GM23338 (cell line): ENCODE measurements around the gene YIPF4. TPM values are rescaled to one million over a fixed set of nuclear protein-coding genes. Genes with fewer than 3 reads are reported as not detected.
"Not testable (repeated sequence)": the region's sequence is repeated elsewhere in the genome, so short reads cannot be mapped to it uniquely, and the experiment has no call there.

Experiments used
- ATAC-seq: fragments of 200-7000 bp; cut with Tn5 transposase; 3 replicates; pipeline ENCODE4 v1.9.1; 2020
- DNase-seq: peaks from one replicate; pipeline ENCODE4 v3.0.0-alpha.2; 2015; ENCODE audit warnings: low spot score
- H2AFZ ChIP-seq: fragments of 200-600 bp; sonication (generic); 2 replicates; pipeline ENCODE4 v1.8.0; 2016; ENCODE audit warnings: antibody characterized with exemption, mild to moderate bottlenecking, moderate library complexity
- H3F3A ChIP-seq: fragments of 200-600 bp; sonication (generic); replicated peaks from 2 replicates; pipeline ENCODE4 v1.8.0; 2017; ENCODE audit warnings: antibody characterized with exemption, mixed run types, low read depth
- H3K27ac ChIP-seq: fragments of 200-600 bp; sonication (generic); 2 replicates; pipeline ENCODE4 v1.6.1; 2016; ENCODE audit warnings: low read depth
- H3K27me3 ChIP-seq: fragments of 200-600 bp; sonication (generic); 2 replicates; pipeline ENCODE4 v1.8.0; 2016; ENCODE audit warnings: mild to moderate bottlenecking, mixed run types, moderate library complexity; ENCODE audit not compliant: insufficient read depth
- H3K36me3 ChIP-seq: fragments of 200-600 bp; sonication (generic); 2 replicates; pipeline ENCODE4 v1.8.0; 2016; ENCODE audit warnings: mild to moderate bottlenecking; ENCODE audit not compliant: insufficient read depth
- H3K4me1 ChIP-seq: fragments of 200-600 bp; sonication (generic); 2 replicates; pipeline ENCODE4 v1.8.0; 2016; ENCODE audit warnings: mild to moderate bottlenecking, moderate library complexity; ENCODE audit not compliant: insufficient read depth
- H3K4me2 ChIP-seq: fragments of 200-600 bp; sonication (generic); 2 replicates; pipeline ENCODE4 v1.7.1; 2017; ENCODE audit warnings: mixed run types
- H3K4me3 ChIP-seq: fragments of 200-600 bp; sonication (generic); 2 replicates; pipeline ENCODE4 v1.6.1; 2016; ENCODE audit warnings: mixed run types
- H3K79me2 ChIP-seq: fragments of 200-600 bp; sonication (generic); replicated peaks from 2 replicates; pipeline ENCODE4 v1.8.0; 2017; ENCODE audit warnings: mild to moderate bottlenecking; ENCODE audit not compliant: insufficient read depth
- H3K9me2 ChIP-seq: fragments of 200-600 bp; sonication (generic); 2 replicates; pipeline ENCODE4 v1.8.0; 2017; ENCODE audit not compliant: insufficient read depth
- H4K20me1 ChIP-seq: fragments of 200-600 bp; sonication (generic); replicated peaks from 2 replicates; pipeline ENCODE4 v1.8.0; 2017; ENCODE audit warnings: mild to moderate bottlenecking; ENCODE audit not compliant: insufficient read depth
- H3K27ac Mint-ChIP-seq: 2 replicates; pipeline ENCODE4 v1.8.0; 2020; ENCODE audit warnings: inconsistent platforms, mild to moderate bottlenecking, moderate library complexity, mixed read lengths
- H3K27me3 Mint-ChIP-seq: 3 replicates; pipeline ENCODE4 v1.8.0; 2022; ENCODE audit warnings: low read depth, mild to moderate bottlenecking, moderate library complexity, mixed read lengths, inconsistent platforms; ENCODE audit not compliant: insufficient read depth, poor library complexity
- H3K36me3 Mint-ChIP-seq: 3 replicates; pipeline ENCODE4 v1.8.0; 2021; ENCODE audit warnings: low read depth, mild to moderate bottlenecking, inconsistent platforms, moderate library complexity, mixed read lengths
- H3K4me1 Mint-ChIP-seq: 3 replicates; pipeline ENCODE4 v1.8.0; 2020; ENCODE audit warnings: mild to moderate bottlenecking, inconsistent platforms, mixed read lengths
- H3K4me3 Mint-ChIP-seq: 3 replicates; pipeline ENCODE4 v1.8.0; 2021; ENCODE audit warnings: moderate library complexity, mild to moderate bottlenecking, inconsistent platforms, mixed read lengths
- H3K9me3 Mint-ChIP-seq: 3 replicates; pipeline ENCODE4 v1.8.0; 2020; ENCODE audit warnings: moderate library complexity, mild to moderate bottlenecking, inconsistent platforms, mixed read lengths
- EZH2 ChIP-seq: fragments of 200-600 bp; sonication (generic); IDR thresholded peaks from one replicate; pipeline ENCODE4 v1.8.0; 2017; ENCODE audit warnings: antibody characterized with exemption, mild to moderate bottlenecking, low read depth; ENCODE audit not compliant: unreplicated experiment
- STAT1 ChIP-seq: IDR thresholded peaks from one replicate; pipeline ENCODE4 v1.6.1; 2016; ENCODE audit warnings: antibody characterized with exemption; ENCODE audit not compliant: unreplicated experiment
- ZNF114 ChIP-seq: fragments of 250-450 bp; sonication (Bioruptor Pico); IDR thresholded peaks from 2 replicates; pipeline ENCODE4 v1.5.0; 2020; ENCODE audit warnings: mild to moderate bottlenecking, moderate library complexity
- ZNF331 ChIP-seq: fragments of 250-450 bp; sonication (Bioruptor Pico); IDR thresholded peaks from 2 replicates; pipeline ENCODE4 v1.5.0; 2020; ENCODE audit warnings: low read depth, mild to moderate bottlenecking, moderate library complexity
- polyA plus RNA-seq: library from polyadenylated mRNA; unstranded; fragments of >200 nt; fragmentation: Nextera tagmentation; extraction: Ambion mirVana; gene quantifications from 2 replicates; pipeline ENCODE4 v1.2.1, GENCODE V29; 2016
- total RNA-seq: library from RNA; depleted of rRNA; stranded (reverse); fragments of >200 nt; shearing (Covaris generic); gene quantifications from 2 replicates; pipeline ENCODE4 v1.2.3, GENCODE V29; 2014

The YIPF4 gene
- total and polyA plus RNA-seq, 2 experiments from 2014 or later, result 14.2 to 24.9 TPM

GRCh38 chr2:32291746-32292145, 14.0 kb downstream of the YIPF4 start:
- Histone ChIP-seq H3K9me2 (no peaks in the 10 kb centered on the region), H3K4me2 (no peak overlapping the region), H4K20me1 (no peaks in the 10 kb centered on the region; the same call in 1 of the 2 replicates), H3K4me1 (no peaks in the 10 kb centered on the region), H3K79me2 (peaks cover under 1% of the 10 kb centered on the region; the same call in 1 of the 2 replicates), H3K27me3 (no peaks in the 10 kb centered on the region), H3K36me3 (peaks cover 4% of the 10 kb centered on the region; the same call in 1 of the 2 replicates), H2AFZ (no peak overlapping the region), H3K4me3 (no peak overlapping the region), H3F3A (no peaks in the 10 kb centered on the region), H3K27ac (no peak overlapping the region)
- Mint-ChIP-seq H3K27me3 (peaks cover 2% of the 10 kb centered on the region), H3K27ac (no peak overlapping the region), H3K36me3 (peaks cover 37% of the 10 kb centered on the region), H3K9me3 (peaks cover 24% of the 10 kb centered on the region), H3K4me3 (no peak overlapping the region), H3K4me1 (no peaks in the 10 kb centered on the region)
- TF ChIP-seq EZH2, result no peak
- no peak for TF ChIP-seq ZNF331 (CRISPR knock-in tag)
- ATAC-seq, result no peak
- no peak for DNase-seq

- H3K27ac ChIP-seq, H3K4me1 Mint-ChIP-seq, H3K79me2 ChIP-seq, H3K36me3 ChIP-seq, H3F3A ChIP-seq, H4K20me1 ChIP-seq, ATAC-seq, H2AFZ ChIP-seq, H3K4me3 Mint-ChIP-seq, H3K9me2 ChIP-seq, H3K27ac Mint-ChIP-seq, H3K4me1 ChIP-seq, H3K27me3 Mint-ChIP-seq, H3K4me2 ChIP-seq, DNase-seq, H3K27me3 ChIP-seq, H3K4me3 ChIP-seq: not testable (repeated sequence)
- Mint-ChIP-seq H3K36me3 (peaks cover 37% of the 10 kb centered on the region), H3K9me3 (peaks cover 24% of the 10 kb centered on the region)
Measured at GRCh38 chr2:32293493-32293892, 15.8 kb downstream of the YIPF4 start.

GRCh38 chr2:32293966-32294562, 16.4 kb downstream of the YIPF4 start:
- H3K27me3 ChIP-seq, DNase-seq, H3K27ac Mint-ChIP-seq, ATAC-seq, H3K4me3 Mint-ChIP-seq, H3K4me2 ChIP-seq, H3K27ac ChIP-seq, H3K9me2 ChIP-seq, H3K36me3 ChIP-seq, H3K4me3 ChIP-seq, H3F3A ChIP-seq, H3K4me1 Mint-ChIP-seq, H3K27me3 Mint-ChIP-seq, H4K20me1 ChIP-seq, H3K79me2 ChIP-seq, H3K4me1 ChIP-seq, H2AFZ ChIP-seq: not testable (repeated sequence)
- peaks cover 24% of the 10 kb centered on the region for H3K9me3 Mint-ChIP-seq
- peaks cover 37% of the 10 kb centered on the region for H3K36me3 Mint-ChIP-seq

- H3K36me3 Mint-ChIP-seq, result no peaks in the 10 kb centered on the region
- no peaks in the 10 kb centered on the region for H3K27me3 ChIP-seq
- no peaks in the 10 kb centered on the region for H3K4me1 Mint-ChIP-seq
- H4K20me1 ChIP-seq, result no peaks in the 10 kb centered on the region; the same call in 1 of the 2 replicates
- no peaks in the 10 kb centered on the region for H3K9me3 Mint-ChIP-seq
- no peaks in the 10 kb centered on the region for H3F3A ChIP-seq
- no peaks in the 10 kb centered on the region for H3K4me1 ChIP-seq
- DNase-seq, result no peak
- H3K27ac Mint-ChIP-seq, result no peak overlapping the region
- no peaks in the 10 kb centered on the region for H3K36me3 ChIP-seq
- no peaks in the 10 kb centered on the region for H3K27me3 Mint-ChIP-seq
- no peak for ATAC-seq
- TF ChIP-seq STAT1 (no peak), ZNF114 (no peak)
- no peaks in the 10 kb centered on the region for H3K79me2 ChIP-seq
- H3K4me3 Mint-ChIP-seq, result no peak overlapping the region
- no peak overlapping the region for H3K4me3 ChIP-seq
- no peak overlapping the region for H3K4me2 ChIP-seq
- H3K27ac ChIP-seq, result no peak overlapping the region
- H2AFZ ChIP-seq, result no peak overlapping the region
- no peaks in the 10 kb centered on the region for H3K9me2 ChIP-seq
Measured at GRCh38 chr2:32310577-32310976, 32.9 kb downstream of the YIPF4 start.
